ENCODE results near the gene FAM200A. TPM values are rescaled to one million over a fixed set of nuclear protein-coding genes. Genes with fewer than 3 reads are reported as not detected.
A peak's percentile ranks its signal among the peaks of the same experiment; 100 is the strongest.
"Not testable (repeated sequence)": the region's sequence is repeated elsewhere in the genome, so short reads cannot be mapped to it uniquely, and the experiment has no call there.

The FAM200A gene
- total and polyA plus RNA-seq, 3 experiments from 2014 or later: 7.6 to 8.4 (median 7.9) TPM

GRCh38 chr7:99557940-99558305 lies 6.0 kb upstream of the FAM200A start:
- H3K4me3 ChIP-seq (ENCODE audit: low read length): peak overlapping the region; percentile 86
- no peak for DNase-seq
- Mint-ChIP-seq H3K27ac (peak overlapping the region; percentile 97 to 100 (median 99)), H3K4me1 (peaks cover 47 to 75% (median 54%) of the 10 kb centered on the region in 3 donors), H3K9me3 (peaks cover 0 to 1% (median 0%) of the 10 kb centered on the region in 5 donors), H3K36me3 (peaks cover 0 to 75% (median 13%) of the 10 kb centered on the region in 3 donors), H3K4me3 (peak overlapping the region; percentile 93 to 100 (median 99)), H3K27me3 (peaks cover 0 to 2% of the 10 kb centered on the region in 2 donors)
- ChIA-PET POLR2A (interaction anchor here (0.6 to 3.6 kb wide), 14 partner anchors 19 to 1587 kb away, joined by 3 to 34 read pairs (median 4); partner anchors contain the start of genes BUD31, PDAP1, TRIM4 and ZCWPW1), CTCF (interaction anchor here (0.9 to 2.6 kb wide), 5 partner anchors 23 to 67 kb away, joined by 3 to 7 read pairs (median 4); partner anchors contain the start of genes ZKSCAN5 and ZNF394)
- H3K27me3 ChIP-seq (ENCODE audit: insufficient read depth, low read length, poor library complexity, severe bottlenecking): no peaks in the 10 kb centered on the region
- H3K36me3 ChIP-seq (ENCODE audit: insufficient read depth, low read length): peaks cover 23% of the 10 kb centered on the region
- peak overlapping the region; percentile 98 for H3K27ac ChIP-seq (ENCODE audit: low read depth, low read length)
- peaks cover 33% of the 10 kb centered on the region for H3K4me1 ChIP-seq (ENCODE audit: insufficient read depth, low read length)
- H3K9me3 ChIP-seq (ENCODE audit: low read length): no peaks in the 10 kb centered on the region

- Histone ChIP-seq H3K27me3 (ENCODE audit: insufficient read depth, low read length, poor library complexity, severe bottlenecking) (no peaks in the 10 kb centered on the region), H3K4me1 (ENCODE audit: insufficient read depth, low read length) (peaks cover 39% of the 10 kb centered on the region), H3K36me3 (ENCODE audit: insufficient read depth, low read length) (peaks cover 16% of the 10 kb centered on the region), H3K27ac (ENCODE audit: low read depth, low read length) (peak overlapping the region; percentile 98), H3K9me3 (ENCODE audit: low read length) (no peaks in the 10 kb centered on the region), H3K4me3 (ENCODE audit: low read length) (peak overlapping the region; percentile 86)
- POLR2A ChIA-PET: interaction anchor here (1.2 to 3.6 kb wide), 5 partner anchors 52 to 183 kb away, joined by 3 to 34 read pairs (median 24); partner anchors contain the start of genes ZKSCAN5, ZNF394 and ZSCAN25
- CTCF ChIA-PET: interaction anchor here (1.0 to 2.6 kb wide), 4 partner anchors 23 to 64 kb away, joined by 3 to 7 read pairs (median 3); partner anchors contain the start of gene ZNF394
- Mint-ChIP-seq H3K9me3 (peaks cover 0 to 1% (median 0%) of the 10 kb centered on the region in 5 donors), H3K4me3 (peak overlapping the region; percentile 93 to 100 (median 99)), H3K27ac (peak overlapping the region; percentile 65 to 100 (median 98)), H3K4me1 (peaks cover 45 to 75% (median 54%) of the 10 kb centered on the region in 3 donors), H3K27me3 (peaks cover 0 to 2% of the 10 kb centered on the region in 2 donors), H3K36me3 (peaks cover 0 to 68% (median 7%) of the 10 kb centered on the region in 3 donors)
- DNase-seq: no peak
Measured at GRCh38 chr7:99557196-99557607, 5.3 kb upstream of the FAM200A start.

- peaks cover 36% of the 10 kb centered on the region for H3K4me1 ChIP-seq (ENCODE audit: insufficient read depth, low read length)
- no peak for DNase-seq
- Mint-ChIP-seq H3K9me3 (peaks cover 0 to 1% (median 0%) of the 10 kb centered on the region in 5 donors), H3K27ac (peak overlapping the region; percentile 3 to 84 (median 34)), H3K4me1 (peaks cover 42 to 70% (median 46%) of the 10 kb centered on the region in 3 donors), H3K36me3 (peaks cover 0 to 57% (median 4%) of the 10 kb centered on the region in 3 donors), H3K27me3 (no peaks in the 10 kb centered on the region), H3K4me3 (peak overlapping the region in 2 of 7 donors; percentile 42 to 48)
- no peaks in the 10 kb centered on the region for H3K36me3 ChIP-seq (ENCODE audit: insufficient read depth, low read length)
- CTCF ChIA-PET: no interaction called here
- H3K9me3 ChIP-seq (ENCODE audit: low read length): no peaks in the 10 kb centered on the region
- no peak overlapping the region for H3K4me3 ChIP-seq (ENCODE audit: low read length)
- no peaks in the 10 kb centered on the region for H3K27me3 ChIP-seq (ENCODE audit: insufficient read depth, low read length, poor library complexity, severe bottlenecking)
- POLR2A ChIA-PET: no interaction called here
- no peak overlapping the region for H3K27ac ChIP-seq (ENCODE audit: low read depth, low read length)
Measured at GRCh38 chr7:99554939-99555338, 3.0 kb upstream of the FAM200A start.

GRCh38 chr7:99553039-99553438 lies 1.1 kb upstream of the FAM200A start:
- no peak overlapping the region for H3K4me3 ChIP-seq (ENCODE audit: low read length)
- H3K36me3 ChIP-seq (ENCODE audit: insufficient read depth, low read length): peaks cover 4% of the 10 kb centered on the region
- H3K9me3 Mint-ChIP-seq: peaks cover 0 to 1% (median 0%) of the 10 kb centered on the region in 5 donors
- H3K4me1 Mint-ChIP-seq: peaks cover 39 to 63% (median 48%) of the 10 kb centered on the region in 3 donors
- no peaks in the 10 kb centered on the region for H3K9me3 ChIP-seq (ENCODE audit: low read length)
- H3K27me3 ChIP-seq (ENCODE audit: insufficient read depth, low read length, poor library complexity, severe bottlenecking): no peaks in the 10 kb centered on the region
- no peak overlapping the region for H3K27ac ChIP-seq (ENCODE audit: low read depth, low read length)
- H3K36me3 Mint-ChIP-seq: peaks cover 4 to 50% (median 11%) of the 10 kb centered on the region in 3 donors
- H3K4me3 Mint-ChIP-seq: peak overlapping the region in 3 of 7 donors; percentile 25 to 97 (median 41)
- CTCF ChIA-PET: no interaction called here
- H3K27ac Mint-ChIP-seq: peak overlapping the region in 7 of 8 donors; percentile 40 to 96 (median 73)
- peaks cover 28% of the 10 kb centered on the region for H3K4me1 ChIP-seq (ENCODE audit: insufficient read depth, low read length)
- H3K27me3 Mint-ChIP-seq: no peaks in the 10 kb centered on the region
- DNase-seq: no peak
- POLR2A ChIA-PET: no interaction called here

GRCh38 chr7:99551334-99551733 lies 580 bp downstream of the FAM200A start:
- peaks cover 13% of the 10 kb centered on the region for H3K36me3 ChIP-seq (ENCODE audit: insufficient read depth, low read length)
- H3K27ac ChIP-seq (ENCODE audit: low read depth, low read length): peak overlapping the region; percentile 95
- no peaks in the 10 kb centered on the region for H3K27me3 Mint-ChIP-seq
- no peaks in the 10 kb centered on the region for H3K9me3 Mint-ChIP-seq
- no peaks in the 10 kb centered on the region for H3K9me3 ChIP-seq (ENCODE audit: low read length)
- no peak for DNase-seq
- peaks cover 27 to 50% (median 35%) of the 10 kb centered on the region in 3 donors for H3K4me1 Mint-ChIP-seq
- H3K27me3 ChIP-seq (ENCODE audit: insufficient read depth, low read length, poor library complexity, severe bottlenecking): no peaks in the 10 kb centered on the region
- peak overlapping the region; percentile 92 for H3K4me3 ChIP-seq (ENCODE audit: low read length)
- H3K36me3 Mint-ChIP-seq: peaks cover 7 to 51% (median 14%) of the 10 kb centered on the region in 3 donors
- peak overlapping the region; percentile 75 to 99 (median 94) for H3K27ac Mint-ChIP-seq
- H3K4me3 Mint-ChIP-seq: peak overlapping the region; percentile 90 to 97 (median 94)
- peaks cover 18% of the 10 kb centered on the region for H3K4me1 ChIP-seq (ENCODE audit: insufficient read depth, low read length)
- CTCF ChIA-PET: no interaction called here
- POLR2A ChIA-PET: interaction anchor here (1.2 kb wide), 1 partner anchor 47 kb away, joined by 9 read pairs; the partner anchor contains the start of gene ZKSCAN5

GRCh38 chr7:99549545-99549944 lies 2.4 kb downstream of the FAM200A start:
- H3K4me3 ChIP-seq (ENCODE audit: low read length); H3K27me3 ChIP-seq (ENCODE audit: insufficient read depth, low read length, poor library complexity, severe bottlenecking); H3K9me3 ChIP-seq (ENCODE audit: low read length); H3K9me3 Mint-ChIP-seq; H3K27me3 Mint-ChIP-seq; H3K27ac ChIP-seq (ENCODE audit: low read depth, low read length); CTCF ChIA-PET; POLR2A ChIA-PET; DNase-seq: not testable (repeated sequence)
- Histone ChIP-seq H3K4me1 (ENCODE audit: insufficient read depth, low read length) (peaks cover 13% of the 10 kb centered on the region), H3K36me3 (ENCODE audit: insufficient read depth, low read length) (peaks cover 13% of the 10 kb centered on the region)
- Mint-ChIP-seq H3K36me3 (peaks cover 8 to 41% (median 18%) of the 10 kb centered on the region in 3 donors), H3K27ac (peak overlapping the region in 3 of 8 donors; percentile 17 to 76 (median 72)), H3K4me3 (peak overlapping the region in 1 of 7 donors; percentile 81), H3K4me1 (peaks cover 19 to 35% (median 27%) of the 10 kb centered on the region in 3 donors)

- H3K27ac ChIP-seq (ENCODE audit: low read depth, low read length); H3K27ac Mint-ChIP-seq; H3K9me3 ChIP-seq (ENCODE audit: low read length); H3K4me3 ChIP-seq (ENCODE audit: low read length); H3K27me3 ChIP-seq (ENCODE audit: insufficient read depth, low read length, poor library complexity, severe bottlenecking); H3K27me3 Mint-ChIP-seq; H3K4me1 ChIP-seq (ENCODE audit: insufficient read depth, low read length); DNase-seq; POLR2A ChIA-PET; H3K4me1 Mint-ChIP-seq: not testable (repeated sequence)
- CTCF ChIA-PET: interaction anchor here (0.7 kb wide), 1 partner anchor 20 kb away, joined by 3 read pairs; no protein-coding TSS in a partner anchor
- peaks cover 4 to 17% (median 16%) of the 10 kb centered on the region in 5 donors for H3K9me3 Mint-ChIP-seq
- peak overlapping the region in 1 of 7 donors; percentile 37 for H3K4me3 Mint-ChIP-seq
- peaks cover 11 to 26% (median 19%) of the 10 kb centered on the region in 3 donors for H3K36me3 Mint-ChIP-seq
- H3K36me3 ChIP-seq (ENCODE audit: insufficient read depth, low read length): peaks cover 13% of the 10 kb centered on the region
Measured at GRCh38 chr7:99545308-99545707, 6.6 kb downstream of the FAM200A start.

- Histone ChIP-seq H3K4me1 (ENCODE audit: insufficient read depth, low read length) (no peaks in the 10 kb centered on the region), H3K27me3 (ENCODE audit: insufficient read depth, low read length, poor library complexity, severe bottlenecking) (no peaks in the 10 kb centered on the region), H3K36me3 (ENCODE audit: insufficient read depth, low read length) (peaks cover 13% of the 10 kb centered on the region), H3K9me3 (ENCODE audit: low read length) (peaks cover 5% of the 10 kb centered on the region), H3K27ac (ENCODE audit: low read depth, low read length) (no peak overlapping the region), H3K4me3 (ENCODE audit: low read length) (no peak overlapping the region)
- no peak overlapping the region for H3K27ac Mint-ChIP-seq
- DNase-seq: no peak
- POLR2A ChIA-PET: no interaction called here
- no peak overlapping the region for H3K4me3 Mint-ChIP-seq
- H3K9me3 Mint-ChIP-seq: peaks cover 5 to 27% (median 22%) of the 10 kb centered on the region in 5 donors
- peaks cover 9 to 26% (median 19%) of the 10 kb centered on the region in 3 donors for H3K36me3 Mint-ChIP-seq
- no peaks in the 10 kb centered on the region for H3K4me1 Mint-ChIP-seq
- H3K27me3 Mint-ChIP-seq: no peaks in the 10 kb centered on the region
- CTCF ChIA-PET: no interaction called here
Measured at GRCh38 chr7:99543916-99544315, 8.0 kb downstream of the FAM200A start.

Measured in CD8-positive, alpha-beta memory T cell (primary cell).